ENCODE measurements around the gene BRDT.

GRCh38 chr1:91919962-91920361 is 29.2 kb upstream of the BRDT start:
- no peak for TF ChIP-seq POLR2A (IDR thresholded peaks at IDR 0.05)
- TF ChIP-seq CTCF (IDR thresholded peaks at IDR 0.05): no peak
- no peak for TF ChIP-seq EP300 (IDR thresholded peaks at IDR 0.05)

Data from stomach (tissue), 4 donors.